NCI-H2029 (cell line): ENCODE measurements around the gene CHRM4.

ENCODE experiments used
- DNase-seq: peaks from one replicate; lab custom pipeline; 2025; lab: John Stamatoyannopoulos, UW

CHRM4 gene

GRCh38 chr11:46402957-46403902 lies 11.7 kb upstream of the CHRM4 start:
- no peak for DNase-seq

GRCh38 chr11:46397526-46397925 lies 6.0 kb upstream of the CHRM4 start:
- DNase-seq, result no peak

GRCh38 chr11:46393759-46394158 lies 2.2 kb upstream of the CHRM4 start:
- no peak for DNase-seq

GRCh38 chr11:46393231-46393616 lies 1.6 kb upstream of the CHRM4 start:
- DNase-seq, result no peak

- no peak for DNase-seq
Measured at GRCh38 chr11:46392421-46393230, 1.1 kb upstream of the CHRM4 start.

- DNase-seq, result no peak
Measured at GRCh38 chr11:46391186-46391577, 394 bp downstream of the CHRM4 start.

- no peak for DNase-seq
Measured at GRCh38 chr11:46390331-46391171, 1.0 kb downstream of the CHRM4 start.

- DNase-seq, result peak; percentile 53
Measured at GRCh38 chr11:46389450-46390330, 1.9 kb downstream of the CHRM4 start.

GRCh38 chr11:46388619-46389449 lies 2.7 kb downstream of the CHRM4 start:
- DNase-seq, result no peak

GRCh38 chr11:46387919-46388618 lies 3.5 kb downstream of the CHRM4 start:
- DNase-seq, result no peak

GRCh38 chr11:46387456-46387855 lies 4.1 kb downstream of the CHRM4 start:
- no peak for DNase-seq

- no peak for DNase-seq
Measured at GRCh38 chr11:46386674-46387073, 4.9 kb downstream of the CHRM4 start.

GRCh38 chr11:46386005-46386578 lies 5.5 kb downstream of the CHRM4 start:
- no peak for DNase-seq

- DNase-seq, result no peak
Measured at GRCh38 chr11:46385169-46386004, 6.2 kb downstream of the CHRM4 start.

GRCh38 chr11:46383974-46384701 lies 7.4 kb downstream of the CHRM4 start:
- no peak for DNase-seq

GRCh38 chr11:46383404-46383758 lies 8.2 kb downstream of the CHRM4 start:
- DNase-seq, result no peak

- no peak for DNase-seq
Measured at GRCh38 chr11:46382646-46383403, 8.8 kb downstream of the CHRM4 start.
